Adrenal gland (tissue), 12 donors: ENCODE measurements around the gene MRPS11. TPM values are rescaled to one million over a fixed set of nuclear protein-coding genes. Genes with fewer than 3 reads are reported as not detected.

Source experiments
- DNase-seq, 7 donors: peaks; one replicate each; pipeline ENCODE4 v3.0.0-alpha.2; 2019 to 2020
- H3K27ac ChIP-seq, 5 donors: fragments of 200-600 bp; sonication (generic) in 4 of 5; 1 replicate in 3 of 5; 2 replicates in 2 of 5; pipeline versions ENCODE4 v1.5.1 to v1.8.0; 2016 to 2020; ENCODE audit warnings: mild to moderate bottlenecking in 1 of 5
- H3K27me3 ChIP-seq: fragments of 200-600 bp; 2 replicates; pipeline ENCODE4 v1.8.0; 2021
- H3K36me3 ChIP-seq, 2 donors: fragments of 200-600 bp; replicated peaks in 1 of 2; 1 replicate in 1 of 2; 2 replicates in 1 of 2; pipeline versions ENCODE4 v1.5.1 to v1.8.0; 2018 to 2022
- H3K4me1 ChIP-seq, 2 donors: fragments of 200-600 bp; replicated peaks in 1 of 2; 1 replicate in 1 of 2; 2 replicates in 1 of 2; pipeline versions ENCODE4 v1.5.1 to v1.8.0; 2018 to 2021
- H3K4me3 ChIP-seq, 4 donors: fragments of 200-600 bp; sonication (generic) in 3 of 4; one replicate each; pipeline ENCODE4 v1.5.1; 2016 to 2018
- H3K9me3 ChIP-seq, 3 donors: fragments of 200-600 bp; sonication (generic) in 1 of 3; replicated peaks in 1 of 3; 1 replicate in 2 of 3; 2 replicates in 1 of 3; pipeline versions ENCODE4 v1.5.1 to v1.8.0; 2016 to 2021
- CTCF ChIP-seq, 6 experiments: fragments of 450-650 bp in 4 of 6; fragments of 200-600 bp in 2 of 6; sonication (generic) in 1 of 6; IDR thresholded peaks; 1 replicate in 5 of 6; 2 replicates in 1 of 6; pipeline versions ENCODE4 v1.5.1 to v1.8.0; 2016 to 2021; ENCODE audit warnings: antibody characterized with exemption in 6 of 6, mild to moderate bottlenecking in 2 of 6, moderate library complexity in 1 of 6
- POLR2A ChIP-seq, 2 donors: fragments of 450-650 bp; IDR thresholded peaks; one replicate each; pipeline ENCODE4 v1.6.1; 2017; ENCODE audit warnings: antibody characterized with exemption in 2 of 2, mild to moderate bottlenecking in 2 of 2, moderate library complexity in 1 of 2
- WGBS, 4 donors: extraction: QIAGEN DNeasy Blood & Tissue Kit in 2 of 4; methylation state at CpG; one replicate each; pipeline versions ENCODE4 v1.1.5 to v1.1.7; 2013 to 2017; 5-methylcytosine and 5-hydroxymethylcytosine counted together
- intact Hi-C, 2 donors: fragments of 100-400 bp; cut with DNase I; formaldehyde crosslinking; loops; one replicate each; pipeline versions ENCODE4 v1.14.1 to v1.15.0; 2022 to 2023
- polyA plus RNA-seq, 3 donors: library from polyadenylated mRNA; stranded (reverse); fragments of 200-250 nt in 2 of 3; fragments of 350-450 nt in 1 of 3; fragmentation: Illumina TruSeq in 1 of 3; extraction: RNeasy Lipid Tissue Mini Kit (QIAGEN cat#74804) in 1 of 3; gene quantifications; one replicate each; pipeline ENCODE4 v1.2.3, GENCODE V29; 2013 to 2014
- total RNA-seq, 9 donors: library from RNA; depleted of rRNA in 4 of 9; stranded (reverse); fragments of >200 nt in 4 of 9; fragments of 120-200 nt in 1 of 9; fragmentation: NEBNext Ultra II Directional in 1 of 9; extraction: Animal tissue kit (Norgen Biotek cat#: 25700) in 1 of 9; gene quantifications; one replicate each; pipeline versions ENCODE4 v1.1.0 to v1.2.4, GENCODE V29; 2013 to 2023
- donor health status: healthy with polysubstance abuse.
- donor health status: Bipolar disorder and iron deficiency.
- donor health status: DM: yes; HTN: yes; CAD: no.
- donor health status: DM: no; HTN: no; CAD: no.
- donor health status: DM: no; HTN: no; CAD: no.
- donor health status: DM: yes; HTN: yes; CAD: no.

The MRPS11 gene
- total and polyA plus RNA-seq, 12 donors = 41.3 to 194 (median 59.6) TPM

- Histone ChIP-seq H3K4me1 (no peaks in the 10 kb centered on the region), H3K27ac (no peak overlapping the region), H3K9me3 (no peaks in the 10 kb centered on the region), H3K36me3 (no peaks in the 10 kb centered on the region), H3K4me3 (no peak overlapping the region), H3K27me3 (no peaks in the 10 kb centered on the region)
- WGBS, 4 donors = 51 to 90% (median 83%) methylated on average over 3 to 5 of the region's 5 CpGs; no CpG with 5 or more reads in 1 of the 4 donors
- TF ChIP-seq CTCF (IDR thresholded peaks at IDR 0.05) = no peak
- TF ChIP-seq POLR2A (IDR thresholded peaks at IDR 0.05) = no peak
- DNase-seq = peak in 1 of 7 donors; percentile 45
- intact Hi-C loops = no loop called here
Measured at GRCh38 chr15:88448991-88449461, 18.5 kb upstream of the MRPS11 start.

GRCh38 chr15:88449581-88449980, 17.9 kb upstream of the MRPS11 start:
- Histone ChIP-seq H3K4me3 (no peak overlapping the region), H3K27me3 (no peaks in the 10 kb centered on the region), H3K36me3 (no peaks in the 10 kb centered on the region), H3K27ac (no peak overlapping the region), H3K9me3 (no peaks in the 10 kb centered on the region), H3K4me1 (peaks cover 0 to 4% of the 10 kb centered on the region in 2 donors)
- TF ChIP-seq CTCF (IDR thresholded peaks at IDR 0.05) = no peak
- TF ChIP-seq POLR2A (IDR thresholded peaks at IDR 0.05) = no peak
- DNase-seq = peak in 2 of 7 donors; percentile 8 to 41
- WGBS, 4 donors = 80 to 89% (median 88%) methylated on average over 8 of the region's 8 CpGs
- intact Hi-C loops = no loop called here

GRCh38 chr15:88450125-88450798, 17.2 kb upstream of the MRPS11 start:
- intact Hi-C loops = no loop called here
- H3K4me3 ChIP-seq = no peak overlapping the region
- 3 to 5% (median 3%) methylated on average over 10 to 12 of the region's 12 CpGs for WGBS, 4 donors

GRCh38 chr15:88453651-88454050, 13.9 kb upstream of the MRPS11 start:
- TF ChIP-seq POLR2A (IDR thresholded peaks at IDR 0.05) (no peak), CTCF (IDR thresholded peaks at IDR 0.05) (no peak)
- 47 to 69% (median 68%) methylated on average over 1 of the region's 1 CpG for WGBS, 4 donors
- Histone ChIP-seq H3K4me1 (peaks cover 3 to 13% of the 10 kb centered on the region in 2 donors), H3K9me3 (no peaks in the 10 kb centered on the region), H3K4me3 (no peak overlapping the region), H3K27ac (no peak overlapping the region), H3K27me3 (no peaks in the 10 kb centered on the region), H3K36me3 (peaks cover 0 to 17% of the 10 kb centered on the region in 2 donors)
- intact Hi-C loops = no loop called here
- peak in 2 of 7 donors; percentile 5 to 43 for DNase-seq

More at GRCh38 chr15:88450125-88450798, 17.2 kb upstream of the MRPS11 start:
- peak; percentile 54 to 88 (median 73) for DNase-seq
- no peaks in the 10 kb centered on the region for H3K9me3 ChIP-seq
- no peak overlapping the region for H3K27ac ChIP-seq
- no peaks in the 10 kb centered on the region for H3K27me3 ChIP-seq
- H3K36me3 ChIP-seq = no peaks in the 10 kb centered on the region
- TF ChIP-seq POLR2A (IDR thresholded peaks at IDR 0.05) (no peak), CTCF (IDR thresholded peaks at IDR 0.05) (peak; percentile 49 to 67 (median 62))
- peaks cover 3 to 11% of the 10 kb centered on the region in 2 donors for H3K4me1 ChIP-seq
